Spleen (tissue), 11 donors: Measurements from ENCODE around the gene UCK1. TPM values are rescaled to one million over a fixed set of nuclear protein-coding genes. Genes with fewer than 3 reads are reported as not detected.

Source experiments
- DNase-seq: peaks from one replicate; pipeline ENCODE4 v3.0.0-alpha.2; 2020
- H3K27ac ChIP-seq, 8 donors: fragments of 200-600 bp; sonication (generic) in 7 of 8; 1 replicate in 4 of 8; 2 replicates in 4 of 8; pipeline versions ENCODE4 v1.5.0 to v1.8.0; 2016 to 2021; ENCODE audit warnings: inconsistent platforms in 4 of 8, mild to moderate bottlenecking in 4 of 8, moderate library complexity in 1 of 8
- H3K27me3 ChIP-seq, 7 donors: fragments of 200-600 bp; sonication (generic) in 6 of 7; replicated peaks in 1 of 7; 1 replicate in 4 of 7; 2 replicates in 3 of 7; pipeline versions ENCODE4 v1.5.0 to v1.8.0; 2016 to 2021; ENCODE audit warnings: inconsistent platforms in 3 of 7, mild to moderate bottlenecking in 1 of 7
- H3K36me3 ChIP-seq, 6 donors: fragments of 200-600 bp; sonication (generic) in 5 of 6; 1 replicate in 4 of 6; 2 replicates in 2 of 6; pipeline versions ENCODE4 v1.5.0 to v1.8.0; 2016 to 2021; ENCODE audit warnings: inconsistent platforms in 2 of 6
- H3K4me1 ChIP-seq, 6 donors: fragments of 200-600 bp; sonication (generic) in 5 of 6; 1 replicate in 3 of 6; 2 replicates in 3 of 6; pipeline versions ENCODE4 v1.5.0 to v1.8.0; 2016 to 2021; ENCODE audit warnings: inconsistent platforms in 3 of 6
- H3K4me3 ChIP-seq, 8 donors: fragments of 200-600 bp; sonication (generic) in 7 of 8; 1 replicate in 4 of 8; 2 replicates in 4 of 8; pipeline versions ENCODE4 v1.5.0 to v1.8.0; 2016 to 2021; ENCODE audit warnings: inconsistent platforms in 4 of 8, mild to moderate bottlenecking in 4 of 8, moderate library complexity in 2 of 8
- H3K9me3 ChIP-seq, 8 donors: fragments of 200-600 bp; sonication (generic) in 7 of 8; 1 replicate in 4 of 8; 2 replicates in 4 of 8; pipeline versions ENCODE4 v1.5.0 to v1.8.0; 2016 to 2021; ENCODE audit warnings: inconsistent platforms in 4 of 8
- CTCF ChIP-seq, 11 experiments: fragments of 200-600 bp in 7 of 11; fragments of 450-650 bp in 4 of 11; sonication (generic) in 4 of 11; IDR thresholded peaks in 8 of 11; conservative IDR thresholded peaks in 3 of 11; 1 replicate in 7 of 11; 2 replicates in 4 of 11; pipeline versions ENCODE4 v1.4.0 to v1.8.0; 2016 to 2021; ENCODE audit warnings: antibody characterized with exemption in 11 of 11, inconsistent platforms in 4 of 11, mild to moderate bottlenecking in 1 of 11
- POLR2A ChIP-seq, 3 donors: fragments of 450-650 bp; IDR thresholded peaks; one replicate each; pipeline ENCODE4 v1.5.1; 2017; ENCODE audit warnings: antibody characterized with exemption in 3 of 3, mild to moderate bottlenecking in 1 of 3
- POLR2AphosphoS5 ChIP-seq, 3 donors: sonication (generic); formaldehyde crosslinking; IDR thresholded peaks; one replicate each; pipeline ENCODE4 v1.5.1; 2017; ENCODE audit warnings: antibody characterized with exemption in 3 of 3
- WGBS, 5 donors: extraction: QIAGEN DNeasy Blood & Tissue Kit in 3 of 5; methylation state at CpG; one replicate each; pipeline versions ENCODE4 v1.1.5 to v1.1.7; 2013 to 2018; 5-methylcytosine and 5-hydroxymethylcytosine counted together
- intact Hi-C: fragments of 100-400 bp; cut with DNase I; formaldehyde crosslinking; loops from one replicate; pipeline ENCODE4 v1.15.0; 2023; ENCODE audit warnings: low total_unique reads
- polyA plus RNA-seq, 3 donors: library from polyadenylated mRNA; stranded (reverse); fragments of 200-250 nt; gene quantifications; one replicate each; pipeline ENCODE4 v1.2.1, GENCODE V29; 2013
- total RNA-seq, 7 donors: library from RNA; depleted of rRNA in 3 of 7; stranded (reverse); fragments of >200 nt in 3 of 7; fragmentation: NEBNext Ultra II Directional in 4 of 7; extraction: Animal tissue kit (Norgen Biotek cat#: 25700) in 4 of 7; gene quantifications; one replicate each; pipeline versions ENCODE4 v1.1.0 to v1.2.1, GENCODE V29; 2016 to 2021
- donor health status: healthy with polysubstance abuse.
- donor health status: DM: no; HTN: no; CAD: no; lungs with moderate emphysema.
- donor health status: DM: no; HTN: no; CAD: no.
- donor health status: Bipolar disorder and iron deficiency.
- donor health status: healthy.
- donor health status: DM: no; HTN: no; CAD: no.
- donor health status: DM: yes; HTN: yes; CAD: no.

The UCK1 gene
- total and polyA plus RNA-seq, 10 donors: 20.3 to 32.9 (median 23.8) TPM

GRCh38 chr9:131481441-131482342 lies 49.4 kb downstream of the UCK1 start:
- intact Hi-C loops: loop anchor here (10.0 kb wide), 1 partner anchor 117 kb away; no protein-coding TSS in a partner anchor
- H3K4me1 ChIP-seq: no peaks in the 10 kb centered on the region
- no peaks in the 10 kb centered on the region for H3K9me3 ChIP-seq
- no peak for DNase-seq
- 78 to 92% (median 85%) methylated on average over 14 to 19 of the region's 19 CpGs for WGBS, 5 donors
- H3K4me3 ChIP-seq: no peak overlapping the region
- no peaks in the 10 kb centered on the region for H3K27me3 ChIP-seq
- no peak overlapping the region for H3K27ac ChIP-seq
- peaks cover 0 to 100% (median 97%) of the 10 kb centered on the region in 6 donors for H3K36me3 ChIP-seq
- no peak for TF ChIP-seq CTCF (IDR thresholded peaks at IDR 0.05 in 8 of 11, conservative IDR thresholded peaks at IDR 0.05 in 3 of 11)
- peak in 1 of 3 donors; percentile 57 for TF ChIP-seq POLR2AphosphoS5 (IDR thresholded peaks at IDR 0.05)

- no peak for DNase-seq
- intact Hi-C loops: loop anchor here (10.0 kb wide), 1 partner anchor 115 kb away; no protein-coding TSS in a partner anchor
Observed at GRCh38 chr9:131480258-131480657, 50.8 kb downstream of the UCK1 start.

GRCh38 chr9:131478911-131479310 lies 52.2 kb downstream of the UCK1 start:
- intact Hi-C loops: no loop called here

More at GRCh38 chr9:131480258-131480657, 50.8 kb downstream of the UCK1 start:
- H3K27me3 ChIP-seq: no peaks in the 10 kb centered on the region
- no peak overlapping the region for H3K4me3 ChIP-seq
- WGBS, 5 donors: 91 to 100% (median 97%) methylated on average over 1 of the region's 1 CpG
- H3K9me3 ChIP-seq: no peaks in the 10 kb centered on the region
- H3K27ac ChIP-seq: no peak overlapping the region
- peaks cover 0 to 100% (median 97%) of the 10 kb centered on the region in 6 donors for H3K36me3 ChIP-seq
- no peaks in the 10 kb centered on the region for H3K4me1 ChIP-seq
- no peak for TF ChIP-seq POLR2AphosphoS5 (IDR thresholded peaks at IDR 0.05)
- no peak for TF ChIP-seq POLR2A (IDR thresholded peaks at IDR 0.05)
- no peak for TF ChIP-seq CTCF (IDR thresholded peaks at IDR 0.05 in 8 of 11, conservative IDR thresholded peaks at IDR 0.05 in 3 of 11)

More at GRCh38 chr9:131478911-131479310, 52.2 kb downstream of the UCK1 start:
- no peaks in the 10 kb centered on the region for H3K4me1 ChIP-seq
- TF ChIP-seq POLR2AphosphoS5 (IDR thresholded peaks at IDR 0.05): no peak
- TF ChIP-seq CTCF (IDR thresholded peaks at IDR 0.05 in 8 of 11, conservative IDR thresholded peaks at IDR 0.05 in 3 of 11): no peak
- TF ChIP-seq POLR2A (IDR thresholded peaks at IDR 0.05): no peak
- no peak overlapping the region for H3K4me3 ChIP-seq
- peaks cover 0 to 100% (median 97%) of the 10 kb centered on the region in 6 donors for H3K36me3 ChIP-seq
- H3K27ac ChIP-seq: no peak overlapping the region
- DNase-seq: peak; percentile 29
- H3K9me3 ChIP-seq: no peaks in the 10 kb centered on the region
- H3K27me3 ChIP-seq: no peaks in the 10 kb centered on the region
- WGBS, 5 donors: 89 to 94% (median 90%) methylated on average over 10 of the region's 10 CpGs
